Spleen (tissue), 11 donors: ENCODE results near the gene CAPZA2. TPM values are rescaled to one million over a fixed set of nuclear protein-coding genes. Genes with fewer than 3 reads are reported as not detected.
"Not testable (repeated sequence)": the region's sequence is repeated elsewhere in the genome, so short reads cannot be mapped to it uniquely, and the experiment has no call there.

Experiments
- DNase-seq: peaks from one replicate; pipeline ENCODE4 v3.0.0-alpha.2; 2020
- H3K27ac ChIP-seq, 8 donors: fragments of 200-600 bp; sonication (generic) in 7 of 8; 1 replicate in 4 of 8; 2 replicates in 4 of 8; pipeline versions ENCODE4 v1.5.0 to v1.8.0; 2016 to 2021; ENCODE audit warnings: inconsistent platforms in 4 of 8, mild to moderate bottlenecking in 4 of 8, moderate library complexity in 1 of 8
- H3K27me3 ChIP-seq, 7 donors: fragments of 200-600 bp; sonication (generic) in 6 of 7; replicated peaks in 1 of 7; 1 replicate in 4 of 7; 2 replicates in 3 of 7; pipeline versions ENCODE4 v1.5.0 to v1.8.0; 2016 to 2021; ENCODE audit warnings: inconsistent platforms in 3 of 7, mild to moderate bottlenecking in 1 of 7
- H3K36me3 ChIP-seq, 6 donors: fragments of 200-600 bp; sonication (generic) in 5 of 6; 1 replicate in 4 of 6; 2 replicates in 2 of 6; pipeline versions ENCODE4 v1.5.0 to v1.8.0; 2016 to 2021; ENCODE audit warnings: inconsistent platforms in 2 of 6
- H3K4me1 ChIP-seq, 6 donors: fragments of 200-600 bp; sonication (generic) in 5 of 6; 1 replicate in 3 of 6; 2 replicates in 3 of 6; pipeline versions ENCODE4 v1.5.0 to v1.8.0; 2016 to 2021; ENCODE audit warnings: inconsistent platforms in 3 of 6
- H3K4me3 ChIP-seq, 8 donors: fragments of 200-600 bp; sonication (generic) in 7 of 8; 1 replicate in 4 of 8; 2 replicates in 4 of 8; pipeline versions ENCODE4 v1.5.0 to v1.8.0; 2016 to 2021; ENCODE audit warnings: inconsistent platforms in 4 of 8, mild to moderate bottlenecking in 4 of 8, moderate library complexity in 2 of 8
- H3K9me3 ChIP-seq, 8 donors: fragments of 200-600 bp; sonication (generic) in 7 of 8; 1 replicate in 4 of 8; 2 replicates in 4 of 8; pipeline versions ENCODE4 v1.5.0 to v1.8.0; 2016 to 2021; ENCODE audit warnings: inconsistent platforms in 4 of 8
- CTCF ChIP-seq, 11 experiments: fragments of 200-600 bp in 7 of 11; fragments of 450-650 bp in 4 of 11; sonication (generic) in 4 of 11; IDR thresholded peaks in 8 of 11; conservative IDR thresholded peaks in 3 of 11; 1 replicate in 7 of 11; 2 replicates in 4 of 11; pipeline versions ENCODE4 v1.4.0 to v1.8.0; 2016 to 2021; ENCODE audit warnings: antibody characterized with exemption in 11 of 11, inconsistent platforms in 4 of 11, mild to moderate bottlenecking in 1 of 11
- POLR2A ChIP-seq, 3 donors: fragments of 450-650 bp; IDR thresholded peaks; one replicate each; pipeline ENCODE4 v1.5.1; 2017; ENCODE audit warnings: antibody characterized with exemption in 3 of 3, mild to moderate bottlenecking in 1 of 3
- POLR2AphosphoS5 ChIP-seq, 3 donors: sonication (generic); formaldehyde crosslinking; IDR thresholded peaks; one replicate each; pipeline ENCODE4 v1.5.1; 2017; ENCODE audit warnings: antibody characterized with exemption in 3 of 3
- WGBS, 5 donors: extraction: QIAGEN DNeasy Blood & Tissue Kit in 3 of 5; methylation state at CpG; one replicate each; pipeline versions ENCODE4 v1.1.5 to v1.1.7; 2013 to 2018; 5-methylcytosine and 5-hydroxymethylcytosine counted together
- intact Hi-C: fragments of 100-400 bp; cut with DNase I; formaldehyde crosslinking; loops from one replicate; pipeline ENCODE4 v1.15.0; 2023; ENCODE audit warnings: low total_unique reads
- polyA plus RNA-seq, 3 donors: library from polyadenylated mRNA; stranded (reverse); fragments of 200-250 nt; gene quantifications; one replicate each; pipeline ENCODE4 v1.2.1, GENCODE V29; 2013
- total RNA-seq, 7 donors: library from RNA; depleted of rRNA in 3 of 7; stranded (reverse); fragments of >200 nt in 3 of 7; fragmentation: NEBNext Ultra II Directional in 4 of 7; extraction: Animal tissue kit (Norgen Biotek cat#: 25700) in 4 of 7; gene quantifications; one replicate each; pipeline versions ENCODE4 v1.1.0 to v1.2.1, GENCODE V29; 2016 to 2021
- donor health status: healthy with polysubstance abuse.
- donor health status: DM: no; HTN: no; CAD: no; lungs with moderate emphysema.
- donor health status: DM: no; HTN: no; CAD: no.
- donor health status: Bipolar disorder and iron deficiency.
- donor health status: healthy.
- donor health status: DM: no; HTN: no; CAD: no.
- donor health status: DM: yes; HTN: yes; CAD: no.

The CAPZA2 gene
- total and polyA plus RNA-seq, 10 donors, result 27.6 to 263 (median 124) TPM

GRCh38 chr7:116820149-116820548 lies 42.2 kb upstream of the CAPZA2 start:
- H3K27ac ChIP-seq, result no peak overlapping the region
- H3K4me1 ChIP-seq, result no peaks in the 10 kb centered on the region
- TF ChIP-seq POLR2A (IDR thresholded peaks at IDR 0.05) (no peak), CTCF (IDR thresholded peaks at IDR 0.05 in 8 of 11, conservative IDR thresholded peaks at IDR 0.05 in 3 of 11) (no peak), POLR2AphosphoS5 (IDR thresholded peaks at IDR 0.05) (no peak)

GRCh38 chr7:116821647-116822046 lies 40.7 kb upstream of the CAPZA2 start:
- 93 to 99% (median 97%) methylated on average over 4 of the region's 4 CpGs for WGBS, 5 donors
- H3K4me1 ChIP-seq, H3K27ac ChIP-seq, H3K27me3 ChIP-seq, H3K9me3 ChIP-seq, intact Hi-C loops, DNase-seq, H3K36me3 ChIP-seq, H3K4me3 ChIP-seq: not testable (repeated sequence)

More at GRCh38 chr7:116820149-116820548, 42.2 kb upstream of the CAPZA2 start:
- 89 to 98% (median 95%) methylated on average over 3 of the region's 3 CpGs for WGBS, 5 donors
- intact Hi-C loops, result no loop called here
- H3K27me3 ChIP-seq, result no peaks in the 10 kb centered on the region
- no peaks in the 10 kb centered on the region for H3K36me3 ChIP-seq
- no peak overlapping the region for H3K4me3 ChIP-seq
- H3K9me3 ChIP-seq, result peaks cover 0 to 3% (median 0%) of the 10 kb centered on the region in 8 donors
- no peak for DNase-seq

DNA sequence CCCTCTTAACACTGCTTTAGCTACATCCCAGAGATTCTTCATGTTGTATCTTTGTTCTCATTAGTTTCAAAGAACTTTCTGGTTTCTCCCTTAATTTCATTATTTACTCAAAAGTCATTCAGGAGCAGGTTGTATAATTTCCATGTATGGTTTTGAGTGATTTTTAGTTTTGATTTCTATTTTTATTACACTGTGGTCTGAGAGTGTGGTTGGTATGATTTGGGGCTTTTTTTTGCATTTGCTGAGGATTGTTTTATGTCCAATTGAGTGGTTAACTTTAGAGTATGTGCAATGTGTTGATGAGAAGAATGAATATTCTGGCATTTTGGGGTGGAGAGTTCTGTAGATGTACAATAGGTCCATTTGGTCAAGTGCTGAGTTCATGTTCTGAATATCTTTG lies 37.9 kb upstream of the CAPZA2 start:
- H3K9me3 ChIP-seq, result peaks cover 0 to 3% (median 0%) of the 10 kb centered on the region in 8 donors
- H3K36me3 ChIP-seq, result no peaks in the 10 kb centered on the region
- H3K27me3 ChIP-seq, result no peaks in the 10 kb centered on the region
- DNase-seq, result no peak
- H3K27ac ChIP-seq, result no peak overlapping the region
- H3K4me3 ChIP-seq, result no peak overlapping the region
- no peaks in the 10 kb centered on the region for H3K4me1 ChIP-seq
- intact Hi-C loops, result no loop called here
- no peak for TF ChIP-seq CTCF (IDR thresholded peaks at IDR 0.05 in 8 of 11, conservative IDR thresholded peaks at IDR 0.05 in 3 of 11)

DNA sequence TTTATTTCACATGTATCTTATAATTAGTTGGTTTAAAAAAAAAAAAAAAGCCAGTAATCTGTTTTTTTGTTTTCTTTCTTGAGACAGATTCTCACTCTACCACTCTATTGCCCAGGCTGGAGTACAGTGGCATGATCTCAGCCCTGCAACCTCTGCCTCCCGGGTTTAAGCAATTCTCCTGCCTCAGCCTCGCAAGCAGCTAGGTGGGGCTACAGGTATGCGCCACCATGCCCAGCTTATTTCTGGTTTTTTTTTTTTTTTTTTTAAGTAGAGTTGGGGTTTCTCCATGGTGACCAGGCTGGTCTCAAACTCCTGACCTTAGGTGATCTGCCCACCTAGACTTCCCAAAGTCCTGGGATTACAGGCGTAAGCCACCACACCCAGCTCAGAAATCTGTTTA lies 34.1 kb upstream of the CAPZA2 start:
- Histone ChIP-seq H3K9me3 (no peaks in the 10 kb centered on the region), H3K27ac (no peak overlapping the region), H3K4me1 (no peaks in the 10 kb centered on the region), H3K27me3 (no peaks in the 10 kb centered on the region), H3K4me3 (no peak overlapping the region), H3K36me3 (no peaks in the 10 kb centered on the region)
- no peak for TF ChIP-seq POLR2A (IDR thresholded peaks at IDR 0.05)
- no peak for TF ChIP-seq CTCF (IDR thresholded peaks at IDR 0.05 in 8 of 11, conservative IDR thresholded peaks at IDR 0.05 in 3 of 11)
- TF ChIP-seq POLR2AphosphoS5 (IDR thresholded peaks at IDR 0.05), result no peak
- 90 to 94% (median 92%) methylated on average over 4 of the region's 4 CpGs for WGBS, 5 donors
- intact Hi-C loops, result no loop called here
- no peak for DNase-seq

- Histone ChIP-seq H3K36me3 (no peaks in the 10 kb centered on the region), H3K4me3 (no peak overlapping the region), H3K27ac (no peak overlapping the region), H3K9me3 (no peaks in the 10 kb centered on the region), H3K4me1 (no peaks in the 10 kb centered on the region), H3K27me3 (no peaks in the 10 kb centered on the region)
- intact Hi-C loops, result no loop called here
- WGBS, 5 donors, result 39 to 56% (median 41%) methylated on average over 3 of the region's 3 CpGs
- no peak for TF ChIP-seq POLR2AphosphoS5 (IDR thresholded peaks at IDR 0.05)
- TF ChIP-seq CTCF (IDR thresholded peaks at IDR 0.05 in 8 of 11, conservative IDR thresholded peaks at IDR 0.05 in 3 of 11), result no peak
- no peak for TF ChIP-seq POLR2A (IDR thresholded peaks at IDR 0.05)
- no peak for DNase-seq
Measured at GRCh38 chr7:116829041-116829440, 33.3 kb upstream of the CAPZA2 start.
